Kidney epithelial cell (primary cell): ENCODE results near the gene ABHD2. TPM values are rescaled to one million over a fixed set of nuclear protein-coding genes. Genes with fewer than 3 reads are reported as not detected.
"Not testable (repeated sequence)": the region's sequence is repeated elsewhere in the genome, so short reads cannot be mapped to it uniquely, and the experiment has no call there.

Experiments used
- DNase-seq: peaks from one replicate; pipeline ENCODE4 v3.0.0-alpha.2; 2010; ENCODE audit warnings: low read depth
- H3K27me3 ChIP-seq: 2 replicates; pipeline ENCODE4 v1.6.0; 2011; ENCODE audit warnings: low read length; ENCODE audit not compliant: control insufficient read depth, insufficient read depth
- H3K36me3 ChIP-seq: 2 replicates; pipeline ENCODE4 v1.5.1; 2011; ENCODE audit warnings: low read length; ENCODE audit not compliant: control insufficient read depth, insufficient read depth
- H3K4me3 ChIP-seq: 2 replicates; pipeline ENCODE4 v1.5.1; 2011; ENCODE audit warnings: low read depth, mild to moderate bottlenecking, control low read depth, low read length
- CTCF ChIP-seq: IDR thresholded peaks from 2 replicates; pipeline ENCODE4 v1.5.1; 2011; ENCODE audit warnings: mild to moderate bottlenecking, moderate library complexity, low read length, control low read depth, inconsistent platforms; ENCODE audit not compliant: insufficient read depth, poor library complexity, severe bottlenecking
- total RNA-seq: library from RNA; depleted of rRNA; stranded (reverse); fragments of >200 nt; gene quantifications from 2 replicates; pipeline ENCODE4 v1.2.3, GENCODE V29; 2015

Gene ABHD2
- total RNA-seq, 1 donor from 2014 or later: 39.7 TPM

- H3K27me3 ChIP-seq: no peaks in the 10 kb centered on the region
- peak; percentile 59 for TF ChIP-seq CTCF
- peak; percentile 74 for DNase-seq
Observed at GRCh38 chr15:89243691-89244573, 155.7 kb downstream of the ABHD2 start, which contains the start of gene FANCI. TSS of gene FANCI (plus strand) at chr15:89243979. CDS start at chr15:89247648, 3,669 bp downstream.

GRCh38 chr15:89244574-89244903 lies 156.3 kb downstream of the ABHD2 start:
- no peaks in the 10 kb centered on the region for H3K36me3 ChIP-seq
- no peak for TF ChIP-seq CTCF

More at GRCh38 chr15:89243691-89244573, 155.7 kb downstream of the ABHD2 start, which contains the start of gene FANCI:
- H3K4me3 ChIP-seq: peak within 1 kb of the TSS; percentile 90
- H3K36me3 ChIP-seq: no peaks in the 10 kb centered on the region

GRCh38 chr15:89247446-89247845 lies 159.2 kb downstream of the ABHD2 start:
- Histone ChIP-seq H3K36me3 (no peaks in the 10 kb centered on the region), H3K4me3 (no peak overlapping the region), H3K27me3 (no peaks in the 10 kb centered on the region)
- TF ChIP-seq CTCF: no peak
- no peak for DNase-seq

More at GRCh38 chr15:89244574-89244903, 156.3 kb downstream of the ABHD2 start:
- Histone ChIP-seq H3K4me3 (peak overlapping the region; percentile 90), H3K27me3 (no peaks in the 10 kb centered on the region)
- DNase-seq: no peak

- no peaks in the 10 kb centered on the region for H3K36me3 ChIP-seq
- DNase-seq: no peak
- no peak for TF ChIP-seq CTCF
Observed at GRCh38 chr15:89248584-89248983, 160.3 kb downstream of the ABHD2 start.

GRCh38 chr15:89250142-89250541 lies 161.9 kb downstream of the ABHD2 start:
- not testable (repeated sequence) for H3K27me3 ChIP-seq, H3K4me3 ChIP-seq, DNase-seq, H3K36me3 ChIP-seq

More at GRCh38 chr15:89248584-89248983, 160.3 kb downstream of the ABHD2 start:
- Histone ChIP-seq H3K27me3 (no peaks in the 10 kb centered on the region), H3K4me3 (no peak overlapping the region)

Other genes with a start within 250 kb of the ABHD2 start
- gene HAPLN3, start 192.9 kb upstream of the ABHD2 start, total RNA-seq: 16.8 and 28.2 TPM in 2 replicates
- gene MFGE8, start 175.1 kb upstream of the ABHD2 start, total RNA-seq: 261 and 270 TPM in 2 replicates
- gene RLBP1, start 133.1 kb downstream of the ABHD2 start, total RNA-seq: not detected in 2 replicates
- 12.6 and 68.3 TPM in 2 replicates for gene FANCI, start 155.5 kb downstream of the ABHD2 start, total RNA-seq
- 59.1 and 72.2 TPM in 2 replicates for gene POLG, start 246.4 kb downstream of the ABHD2 start, total RNA-seq